ENCODE data around the gene POTEF.
"Not testable (repeated sequence)": the region's sequence is repeated elsewhere in the genome, so short reads cannot be mapped to it uniquely, and the experiment has no call there.

DNA sequence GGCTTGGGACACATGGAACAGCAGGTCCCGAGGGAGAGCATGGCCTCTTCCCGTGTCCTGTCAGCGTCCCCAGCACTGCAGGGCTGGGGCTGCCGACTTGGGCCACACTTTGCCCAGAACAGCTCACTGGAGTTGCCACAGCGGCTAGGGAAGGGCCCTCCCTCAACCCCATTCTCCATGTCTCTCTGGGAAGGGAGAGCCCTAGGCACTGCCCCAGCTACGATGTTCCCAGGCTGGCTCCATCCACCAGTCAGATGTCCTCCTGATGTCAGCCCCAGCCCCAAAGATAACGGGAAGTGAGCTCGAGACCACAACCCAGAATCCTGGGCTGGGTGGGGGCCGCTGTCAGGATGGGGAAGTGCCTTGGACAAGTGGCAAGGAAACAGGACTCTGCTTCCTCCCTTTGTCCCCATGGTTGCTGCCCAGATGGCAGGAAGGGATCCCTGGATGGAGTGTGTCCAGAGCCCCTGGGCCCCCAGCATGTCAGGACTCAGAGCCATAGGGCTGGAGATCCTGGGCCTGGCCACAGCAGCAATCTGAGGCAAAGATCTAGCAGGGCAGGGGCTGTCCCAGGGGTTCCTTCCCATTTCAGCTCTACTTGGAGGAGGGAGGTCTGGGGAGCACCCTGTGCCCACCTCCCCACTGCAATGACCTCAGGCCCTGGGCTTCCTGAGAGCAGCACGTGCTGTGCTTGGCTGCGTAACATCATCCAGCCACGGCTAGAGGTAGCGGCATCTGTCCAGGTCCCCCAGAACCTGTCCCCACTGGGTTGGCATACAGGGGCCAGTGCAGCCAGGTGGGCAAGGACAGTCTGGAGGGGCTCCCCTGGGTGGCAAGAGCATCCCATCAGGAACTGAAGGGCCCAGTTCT lies 13.6 kb upstream of the POTEF start:
- TF ChIP-seq, protein P1, sequence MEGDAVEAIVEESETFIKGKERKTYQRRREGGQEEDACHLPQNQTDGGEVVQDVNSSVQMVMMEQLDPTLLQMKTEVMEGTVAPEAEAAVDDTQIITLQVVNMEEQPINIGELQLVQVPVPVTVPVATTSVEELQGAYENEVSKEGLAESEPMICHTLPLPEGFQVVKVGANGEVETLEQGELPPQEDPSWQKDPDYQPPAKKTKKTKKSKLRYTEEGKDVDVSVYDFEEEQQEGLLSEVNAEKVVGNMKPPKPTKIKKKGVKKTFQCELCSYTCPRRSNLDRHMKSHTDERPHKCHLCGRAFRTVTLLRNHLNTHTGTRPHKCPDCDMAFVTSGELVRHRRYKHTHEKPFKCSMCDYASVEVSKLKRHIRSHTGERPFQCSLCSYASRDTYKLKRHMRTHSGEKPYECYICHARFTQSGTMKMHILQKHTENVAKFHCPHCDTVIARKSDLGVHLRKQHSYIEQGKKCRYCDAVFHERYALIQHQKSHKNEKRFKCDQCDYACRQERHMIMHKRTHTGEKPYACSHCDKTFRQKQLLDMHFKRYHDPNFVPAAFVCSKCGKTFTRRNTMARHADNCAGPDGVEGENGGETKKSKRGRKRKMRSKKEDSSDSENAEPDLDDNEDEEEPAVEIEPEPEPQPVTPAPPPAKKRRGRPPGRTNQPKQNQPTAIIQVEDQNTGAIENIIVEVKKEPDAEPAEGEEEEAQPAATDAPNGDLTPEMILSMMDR (IDR thresholded peaks at IDR 0.05): not testable (repeated sequence)
- not testable (repeated sequence) for TF ChIP-seq POLR2A (IDR thresholded peaks at IDR 0.05)
